WTC11 (cell line): ENCODE data around the gene GAL3ST3.

Experiments
- ATF1 ChIP-seq: sonication (generic); formaldehyde crosslinking; IDR thresholded peaks from 2 replicates; pipeline ENCODE4 v1.8.1; 2023; ENCODE audit warnings: mild to moderate bottlenecking, moderate library complexity, missing genetic modification reagents
- CREM ChIP-seq: sonication (generic); formaldehyde crosslinking; IDR thresholded peaks from 2 replicates; pipeline ENCODE4 v1.8.1; 2022; ENCODE audit warnings: mild to moderate bottlenecking, missing genetic modification reagents, moderate library complexity
- ELF4 ChIP-seq: sonication (generic); formaldehyde crosslinking; IDR thresholded peaks from 2 replicates; pipeline ENCODE4 v1.8.1; 2022; ENCODE audit warnings: low read depth, mild to moderate bottlenecking, moderate library complexity, missing genetic modification reagents
- FOXJ3 ChIP-seq: sonication (generic); formaldehyde crosslinking; IDR thresholded peaks from 2 replicates; pipeline ENCODE4 v1.9.0; 2021; ENCODE audit warnings: missing genetic modification reagents, mild to moderate bottlenecking, borderline replicate concordance
- FOXP1 ChIP-seq: sonication (generic); formaldehyde crosslinking; IDR thresholded peaks from 2 replicates; pipeline ENCODE4 v1.8.0; 2022; ENCODE audit warnings: missing genetic modification reagents, mild to moderate bottlenecking, moderate library complexity, borderline replicate concordance
- JUN ChIP-seq: sonication (generic); formaldehyde crosslinking; IDR thresholded peaks from 2 replicates; pipeline ENCODE4 v1.8.0; 2023; ENCODE audit warnings: mild to moderate bottlenecking, missing genetic modification reagents
- TF ChIP-seq, protein P1 (sequence below): sonication (generic); formaldehyde crosslinking; IDR thresholded peaks from 2 replicates; pipeline ENCODE4 v1.8.0; 2022; ENCODE audit warnings: mild to moderate bottlenecking, missing genetic modification reagents
- TF ChIP-seq, protein P2 (sequence below): fragments of 200-600 bp; IDR thresholded peaks from 2 replicates; pipeline ENCODE4 v1.8.0; 2022; ENCODE audit warnings: antibody characterized with exemption
- TF ChIP-seq, protein P3 (sequence below): sonication (generic); formaldehyde crosslinking; IDR thresholded peaks from 2 replicates; pipeline ENCODE4 v1.8.0; 2022; ENCODE audit warnings: missing genetic modification reagents
- TF ChIP-seq, protein P4 (sequence below): sonication (generic); formaldehyde crosslinking; conservative IDR thresholded peaks from 2 replicates; pipeline ENCODE4 v1.8.1; 2022; ENCODE audit warnings: mild to moderate bottlenecking, missing genetic modification reagents
- TF ChIP-seq, protein P5 (sequence below): sonication (generic); formaldehyde crosslinking; IDR thresholded peaks from 2 replicates; pipeline ENCODE4 v1.8.1; 2022; ENCODE audit warnings: low read depth, missing genetic modification reagents, borderline replicate concordance
- TF ChIP-seq, protein P6 (sequence below): sonication (generic); formaldehyde crosslinking; IDR thresholded peaks from 2 replicates; pipeline ENCODE4 v1.8.1; 2023; ENCODE audit warnings: mild to moderate bottlenecking, moderate library complexity, missing genetic modification reagents
- TF ChIP-seq, protein P7 (sequence below): sonication (generic); formaldehyde crosslinking; conservative IDR thresholded peaks from 2 replicates; pipeline ENCODE4 v1.8.1; 2023; ENCODE audit warnings: mild to moderate bottlenecking, low read depth, missing genetic modification reagents, moderate library complexity
- TF ChIP-seq, protein P8 (sequence below): sonication (generic); formaldehyde crosslinking; IDR thresholded peaks from 2 replicates; pipeline ENCODE4 v1.8.1; 2023; ENCODE audit warnings: mild to moderate bottlenecking, missing genetic modification reagents

DNA sequence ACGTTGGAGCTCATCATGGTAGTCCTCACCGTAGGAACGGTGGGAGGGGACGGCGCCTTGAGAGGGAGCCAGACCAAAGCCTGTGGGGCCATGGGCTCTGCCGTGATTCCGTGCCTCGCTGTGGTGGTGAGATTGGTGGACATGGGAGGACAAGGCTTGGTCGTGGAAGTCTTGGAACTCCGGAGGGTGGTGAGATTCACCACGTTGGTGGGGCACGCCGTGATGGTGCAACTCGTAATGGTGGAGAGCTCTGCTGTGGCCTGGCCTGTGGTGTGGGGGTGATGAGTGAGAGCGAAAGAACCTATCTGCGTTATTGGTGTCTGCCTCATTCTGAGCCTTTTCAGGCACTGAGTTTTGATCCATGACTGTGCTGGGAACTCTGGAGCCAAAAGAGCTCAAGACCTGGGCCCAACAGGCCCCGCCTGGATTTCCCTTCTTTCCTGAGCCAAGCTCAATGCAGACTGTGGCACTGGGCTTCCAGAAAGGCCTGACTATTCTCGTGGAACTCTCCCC is 22.9 kb downstream of the GAL3ST3 start, which contains the start of gene CATSPER1:
- TF ChIP-seq ATF1 (CRISPR knock-in tag) (no peak), CREM (CRISPR knock-in tag) (no peak), FOXP1 (CRISPR knock-in tag) (no peak), JUN (CRISPR knock-in tag) (no peak), ELF4 (CRISPR knock-in tag) (no peak), FOXJ3 (CRISPR knock-in tag) (no peak)
- TF ChIP-seq, protein P1, sequence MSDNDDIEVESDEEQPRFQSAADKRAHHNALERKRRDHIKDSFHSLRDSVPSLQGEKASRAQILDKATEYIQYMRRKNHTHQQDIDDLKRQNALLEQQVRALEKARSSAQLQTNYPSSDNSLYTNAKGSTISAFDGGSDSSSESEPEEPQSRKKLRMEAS (CRISPR knock-in tag): no peak
- TF ChIP-seq, protein P2, sequence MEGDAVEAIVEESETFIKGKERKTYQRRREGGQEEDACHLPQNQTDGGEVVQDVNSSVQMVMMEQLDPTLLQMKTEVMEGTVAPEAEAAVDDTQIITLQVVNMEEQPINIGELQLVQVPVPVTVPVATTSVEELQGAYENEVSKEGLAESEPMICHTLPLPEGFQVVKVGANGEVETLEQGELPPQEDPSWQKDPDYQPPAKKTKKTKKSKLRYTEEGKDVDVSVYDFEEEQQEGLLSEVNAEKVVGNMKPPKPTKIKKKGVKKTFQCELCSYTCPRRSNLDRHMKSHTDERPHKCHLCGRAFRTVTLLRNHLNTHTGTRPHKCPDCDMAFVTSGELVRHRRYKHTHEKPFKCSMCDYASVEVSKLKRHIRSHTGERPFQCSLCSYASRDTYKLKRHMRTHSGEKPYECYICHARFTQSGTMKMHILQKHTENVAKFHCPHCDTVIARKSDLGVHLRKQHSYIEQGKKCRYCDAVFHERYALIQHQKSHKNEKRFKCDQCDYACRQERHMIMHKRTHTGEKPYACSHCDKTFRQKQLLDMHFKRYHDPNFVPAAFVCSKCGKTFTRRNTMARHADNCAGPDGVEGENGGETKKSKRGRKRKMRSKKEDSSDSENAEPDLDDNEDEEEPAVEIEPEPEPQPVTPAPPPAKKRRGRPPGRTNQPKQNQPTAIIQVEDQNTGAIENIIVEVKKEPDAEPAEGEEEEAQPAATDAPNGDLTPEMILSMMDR: no peak
- TF ChIP-seq, protein P3, sequence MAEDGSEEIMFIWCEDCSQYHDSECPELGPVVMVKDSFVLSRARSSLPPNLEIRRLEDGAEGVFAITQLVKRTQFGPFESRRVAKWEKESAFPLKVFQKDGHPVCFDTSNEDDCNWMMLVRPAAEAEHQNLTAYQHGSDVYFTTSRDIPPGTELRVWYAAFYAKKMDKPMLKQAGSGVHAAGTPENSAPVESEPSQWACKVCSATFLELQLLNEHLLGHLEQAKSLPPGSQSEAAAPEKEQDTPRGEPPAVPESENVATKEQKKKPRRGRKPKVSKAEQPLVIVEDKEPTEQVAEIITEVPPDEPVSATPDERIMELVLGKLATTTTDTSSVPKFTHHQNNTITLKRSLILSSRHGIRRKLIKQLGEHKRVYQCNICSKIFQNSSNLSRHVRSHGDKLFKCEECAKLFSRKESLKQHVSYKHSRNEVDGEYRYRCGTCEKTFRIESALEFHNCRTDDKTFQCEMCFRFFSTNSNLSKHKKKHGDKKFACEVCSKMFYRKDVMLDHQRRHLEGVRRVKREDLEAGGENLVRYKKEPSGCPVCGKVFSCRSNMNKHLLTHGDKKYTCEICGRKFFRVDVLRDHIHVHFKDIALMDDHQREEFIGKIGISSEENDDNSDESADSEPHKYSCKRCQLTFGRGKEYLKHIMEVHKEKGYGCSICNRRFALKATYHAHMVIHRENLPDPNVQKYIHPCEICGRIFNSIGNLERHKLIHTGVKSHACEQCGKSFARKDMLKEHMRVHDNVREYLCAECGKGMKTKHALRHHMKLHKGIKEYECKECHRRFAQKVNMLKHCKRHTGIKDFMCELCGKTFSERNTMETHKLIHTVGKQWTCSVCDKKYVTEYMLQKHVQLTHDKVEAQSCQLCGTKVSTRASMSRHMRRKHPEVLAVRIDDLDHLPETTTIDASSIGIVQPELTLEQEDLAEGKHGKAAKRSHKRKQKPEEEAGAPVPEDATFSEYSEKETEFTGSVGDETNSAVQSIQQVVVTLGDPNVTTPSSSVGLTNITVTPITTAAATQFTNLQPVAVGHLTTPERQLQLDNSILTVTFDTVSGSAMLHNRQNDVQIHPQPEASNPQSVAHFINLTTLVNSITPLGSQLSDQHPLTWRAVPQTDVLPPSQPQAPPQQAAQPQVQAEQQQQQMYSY: no peak
- TF ChIP-seq, protein P4, sequence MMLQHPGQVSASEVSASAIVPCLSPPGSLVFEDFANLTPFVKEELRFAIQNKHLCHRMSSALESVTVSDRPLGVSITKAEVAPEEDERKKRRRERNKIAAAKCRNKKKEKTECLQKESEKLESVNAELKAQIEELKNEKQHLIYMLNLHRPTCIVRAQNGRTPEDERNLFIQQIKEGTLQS (CRISPR knock-in tag): no peak
- TF ChIP-seq, protein P5, sequence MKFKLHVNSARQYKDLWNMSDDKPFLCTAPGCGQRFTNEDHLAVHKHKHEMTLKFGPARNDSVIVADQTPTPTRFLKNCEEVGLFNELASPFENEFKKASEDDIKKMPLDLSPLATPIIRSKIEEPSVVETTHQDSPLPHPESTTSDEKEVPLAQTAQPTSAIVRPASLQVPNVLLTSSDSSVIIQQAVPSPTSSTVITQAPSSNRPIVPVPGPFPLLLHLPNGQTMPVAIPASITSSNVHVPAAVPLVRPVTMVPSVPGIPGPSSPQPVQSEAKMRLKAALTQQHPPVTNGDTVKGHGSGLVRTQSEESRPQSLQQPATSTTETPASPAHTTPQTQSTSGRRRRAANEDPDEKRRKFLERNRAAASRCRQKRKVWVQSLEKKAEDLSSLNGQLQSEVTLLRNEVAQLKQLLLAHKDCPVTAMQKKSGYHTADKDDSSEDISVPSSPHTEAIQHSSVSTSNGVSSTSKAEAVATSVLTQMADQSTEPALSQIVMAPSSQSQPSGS: no peak
- TF ChIP-seq, protein P6, sequence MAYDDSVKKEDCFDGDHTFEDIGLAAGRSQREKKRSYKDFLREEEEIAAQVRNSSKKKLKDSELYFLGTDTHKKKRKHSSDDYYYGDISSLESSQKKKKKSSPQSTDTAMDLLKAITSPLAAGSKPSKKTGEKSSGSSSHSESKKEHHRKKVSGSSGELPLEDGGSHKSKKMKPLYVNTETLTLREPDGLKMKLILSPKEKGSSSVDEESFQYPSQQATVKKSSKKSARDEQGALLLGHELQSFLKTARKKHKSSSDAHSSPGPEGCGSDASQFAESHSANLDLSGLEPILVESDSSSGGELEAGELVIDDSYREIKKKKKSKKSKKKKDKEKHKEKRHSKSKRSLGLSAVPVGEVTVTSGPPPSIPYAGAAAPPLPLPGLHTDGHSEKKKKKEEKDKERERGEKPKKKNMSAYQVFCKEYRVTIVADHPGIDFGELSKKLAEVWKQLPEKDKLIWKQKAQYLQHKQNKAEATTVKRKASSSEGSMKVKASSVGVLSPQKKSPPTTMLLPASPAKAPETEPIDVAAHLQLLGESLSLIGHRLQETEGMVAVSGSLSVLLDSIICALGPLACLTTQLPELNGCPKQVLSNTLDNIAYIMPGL (CRISPR knock-in tag): no peak
- TF ChIP-seq, protein P7, sequence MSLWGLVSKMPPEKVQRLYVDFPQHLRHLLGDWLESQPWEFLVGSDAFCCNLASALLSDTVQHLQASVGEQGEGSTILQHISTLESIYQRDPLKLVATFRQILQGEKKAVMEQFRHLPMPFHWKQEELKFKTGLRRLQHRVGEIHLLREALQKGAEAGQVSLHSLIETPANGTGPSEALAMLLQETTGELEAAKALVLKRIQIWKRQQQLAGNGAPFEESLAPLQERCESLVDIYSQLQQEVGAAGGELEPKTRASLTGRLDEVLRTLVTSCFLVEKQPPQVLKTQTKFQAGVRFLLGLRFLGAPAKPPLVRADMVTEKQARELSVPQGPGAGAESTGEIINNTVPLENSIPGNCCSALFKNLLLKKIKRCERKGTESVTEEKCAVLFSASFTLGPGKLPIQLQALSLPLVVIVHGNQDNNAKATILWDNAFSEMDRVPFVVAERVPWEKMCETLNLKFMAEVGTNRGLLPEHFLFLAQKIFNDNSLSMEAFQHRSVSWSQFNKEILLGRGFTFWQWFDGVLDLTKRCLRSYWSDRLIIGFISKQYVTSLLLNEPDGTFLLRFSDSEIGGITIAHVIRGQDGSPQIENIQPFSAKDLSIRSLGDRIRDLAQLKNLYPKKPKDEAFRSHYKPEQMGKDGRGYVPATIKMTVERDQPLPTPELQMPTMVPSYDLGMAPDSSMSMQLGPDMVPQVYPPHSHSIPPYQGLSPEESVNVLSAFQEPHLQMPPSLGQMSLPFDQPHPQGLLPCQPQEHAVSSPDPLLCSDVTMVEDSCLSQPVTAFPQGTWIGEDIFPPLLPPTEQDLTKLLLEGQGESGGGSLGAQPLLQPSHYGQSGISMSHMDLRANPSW (CRISPR knock-in tag): no peak
- TF ChIP-seq, protein P8, sequence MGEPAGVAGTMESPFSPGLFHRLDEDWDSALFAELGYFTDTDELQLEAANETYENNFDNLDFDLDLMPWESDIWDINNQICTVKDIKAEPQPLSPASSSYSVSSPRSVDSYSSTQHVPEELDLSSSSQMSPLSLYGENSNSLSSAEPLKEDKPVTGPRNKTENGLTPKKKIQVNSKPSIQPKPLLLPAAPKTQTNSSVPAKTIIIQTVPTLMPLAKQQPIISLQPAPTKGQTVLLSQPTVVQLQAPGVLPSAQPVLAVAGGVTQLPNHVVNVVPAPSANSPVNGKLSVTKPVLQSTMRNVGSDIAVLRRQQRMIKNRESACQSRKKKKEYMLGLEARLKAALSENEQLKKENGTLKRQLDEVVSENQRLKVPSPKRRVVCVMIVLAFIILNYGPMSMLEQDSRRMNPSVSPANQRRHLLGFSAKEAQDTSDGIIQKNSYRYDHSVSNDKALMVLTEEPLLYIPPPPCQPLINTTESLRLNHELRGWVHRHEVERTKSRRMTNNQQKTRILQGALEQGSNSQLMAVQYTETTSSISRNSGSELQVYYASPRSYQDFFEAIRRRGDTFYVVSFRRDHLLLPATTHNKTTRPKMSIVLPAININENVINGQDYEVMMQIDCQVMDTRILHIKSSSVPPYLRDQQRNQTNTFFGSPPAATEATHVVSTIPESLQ (CRISPR knock-in tag): no peak
